ENCODE results near the gene DCAF8.

DCAF8 gene

DNA sequence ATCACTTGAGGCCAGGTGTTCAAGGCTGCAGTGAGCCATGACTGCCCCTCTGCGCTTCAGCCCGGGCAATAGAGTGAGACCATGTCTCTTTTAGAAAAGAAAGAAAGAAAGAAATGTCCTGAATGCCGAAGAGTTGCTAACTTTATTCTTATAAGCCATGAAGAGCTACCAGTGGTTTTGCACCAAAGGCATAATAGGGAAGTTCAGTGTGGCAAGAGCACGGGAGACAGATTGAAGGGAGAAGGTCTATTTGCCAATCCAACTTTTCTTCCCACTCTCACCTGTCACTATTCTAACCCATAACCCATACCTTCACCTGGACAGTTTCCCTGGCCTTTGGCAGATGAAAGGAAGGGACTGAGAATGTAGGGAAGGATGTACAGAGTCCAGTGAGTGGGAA is 61.6 kb downstream of the DCAF8 start:
- DNase-seq: no peak

DNA sequence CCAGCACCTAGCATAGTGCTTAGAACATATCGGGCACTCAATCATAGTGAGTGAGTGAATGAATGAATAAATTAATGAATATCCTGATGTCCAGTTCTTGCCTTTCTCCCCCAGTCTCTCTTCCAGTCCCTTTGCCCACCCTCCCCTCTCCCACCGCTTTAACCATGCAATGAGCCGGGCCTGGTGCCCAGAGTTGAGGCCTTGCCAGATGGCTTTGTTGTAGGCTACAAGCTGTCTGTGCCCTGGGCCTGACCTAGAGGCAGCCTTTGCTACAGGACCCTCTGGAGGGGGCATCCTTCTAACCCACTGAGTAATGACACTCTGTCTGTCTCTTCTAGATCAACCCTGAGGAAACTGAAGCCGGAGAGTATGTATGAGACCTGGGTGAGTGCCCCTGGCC is 65.1 kb downstream of the DCAF8 start:
- no peak for DNase-seq

GRCh38 chr1:160196143-160196542 is 66.2 kb downstream of the DCAF8 start:
- DNase-seq: no peak

GRCh38 chr1:160194737-160195059 is 67.7 kb downstream of the DCAF8 start:
- DNase-seq: no peak

DNA sequence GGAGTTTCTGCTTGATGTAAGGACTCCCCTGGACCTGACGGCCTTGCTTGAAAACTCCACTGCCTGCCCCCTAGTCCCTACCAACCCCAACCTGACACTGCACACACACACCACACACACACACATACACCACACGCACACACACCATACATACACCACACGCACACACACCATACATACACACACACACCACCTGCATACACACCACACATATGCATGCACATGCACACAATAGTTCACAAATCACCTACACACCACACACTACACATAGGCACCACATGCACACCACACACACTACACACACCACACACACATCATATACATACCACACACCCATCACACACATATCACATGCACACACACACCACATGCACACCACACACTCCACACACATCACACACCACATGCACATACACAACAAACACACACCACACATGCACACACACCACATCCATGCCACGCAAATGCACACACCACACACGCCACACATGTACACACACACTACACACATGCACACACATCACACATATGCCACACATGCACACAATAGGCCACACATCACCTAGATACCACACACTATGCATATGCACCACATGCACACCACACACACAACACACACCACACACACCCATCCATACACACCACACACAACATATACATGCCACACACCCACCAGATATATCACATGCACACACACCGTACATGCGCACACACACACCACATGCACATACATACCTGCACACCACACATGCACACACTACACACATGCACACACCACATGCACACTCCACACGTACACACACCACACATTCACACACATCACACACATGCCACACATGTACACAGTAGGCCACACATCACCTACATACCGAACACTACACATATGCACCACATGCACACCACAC is 68.3 kb downstream of the DCAF8 start:
- DNase-seq: no peak

DNA sequence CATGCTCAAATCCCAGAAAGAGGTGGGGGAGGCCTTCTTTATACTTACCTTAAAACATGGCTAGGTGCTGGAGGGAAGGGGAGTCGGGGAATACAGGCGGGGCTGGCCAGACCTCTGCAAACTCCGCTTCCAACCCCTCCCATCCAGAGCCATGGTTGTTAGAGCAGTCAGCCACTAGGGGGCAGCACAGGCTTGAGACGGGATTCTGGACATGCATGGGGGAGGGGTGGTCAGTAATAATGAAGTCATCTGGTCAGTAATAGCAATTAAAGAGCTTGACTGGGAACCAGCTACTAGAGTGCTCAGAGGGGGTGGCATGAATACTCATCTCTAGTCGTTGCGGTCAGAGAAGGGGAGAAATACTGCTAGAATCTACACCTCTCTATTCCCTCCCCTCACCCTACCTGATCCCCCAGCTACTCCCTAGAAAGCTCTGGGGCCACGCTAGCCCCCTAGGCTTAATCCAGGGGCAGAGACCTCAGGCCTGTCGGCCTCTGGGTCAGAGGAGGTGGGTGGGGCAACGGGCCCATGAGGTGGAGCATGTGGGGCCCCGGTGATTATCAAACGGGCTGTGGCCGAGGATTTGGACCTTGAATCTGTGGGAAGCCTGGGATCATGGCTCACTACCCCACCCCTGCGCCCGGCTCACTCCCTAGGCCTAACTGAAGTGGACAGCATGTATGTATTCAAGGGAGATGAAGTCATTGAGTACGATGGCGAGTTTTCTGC is 69.1 kb downstream of the DCAF8 start:
- peak; percentile 58 for DNase-seq

- DNase-seq: no peak
Measured at GRCh38 chr1:160192234-160192633, 70.1 kb downstream of the DCAF8 start.

- no peak for DNase-seq
Measured at GRCh38 chr1:160191756-160192155, 70.6 kb downstream of the DCAF8 start.

GRCh38 chr1:160189649-160190625 is 72.4 kb downstream of the DCAF8 start, which contains the start of gene CASQ1:
Gene CASQ1, plus strand, starts transcription at chr1:160190575. Its CDS starts 177 bp downstream, at chr1:160190752.
- no peak for DNase-seq

- no peak for DNase-seq
Measured at GRCh38 chr1:160188341-160188740, 74.0 kb downstream of the DCAF8 start.

- DNase-seq: no peak
Measured at GRCh38 chr1:160187407-160187806, 74.9 kb downstream of the DCAF8 start.

DNA sequence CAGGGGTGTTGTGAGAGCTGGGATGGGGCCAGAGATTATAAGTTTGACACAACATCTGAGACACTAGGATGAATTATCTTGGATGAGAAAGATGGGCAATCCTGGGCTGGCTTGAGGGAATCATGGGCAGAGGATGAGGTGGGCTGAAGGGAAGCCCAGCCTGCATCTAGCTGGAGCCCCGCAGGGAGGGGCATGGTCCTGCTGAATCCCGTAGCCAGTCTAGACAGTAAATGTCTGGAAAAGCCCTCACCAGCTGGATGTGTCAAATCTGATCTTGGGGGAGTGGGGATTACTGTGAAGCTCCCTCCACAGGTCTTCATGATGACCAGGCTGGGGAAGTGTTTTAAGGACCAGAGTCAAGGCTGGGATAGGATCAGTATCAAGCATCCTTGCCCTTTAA is 75.6 kb downstream of the DCAF8 start:
- no peak for DNase-seq

- no peak for DNase-seq
Measured at GRCh38 chr1:160186246-160186645, 76.1 kb downstream of the DCAF8 start.

- DNase-seq: no peak
Measured at GRCh38 chr1:160179336-160179735, 83.0 kb downstream of the DCAF8 start.

GRCh38 chr1:160178731-160179130 is 83.6 kb downstream of the DCAF8 start:
- no peak for DNase-seq

DNA sequence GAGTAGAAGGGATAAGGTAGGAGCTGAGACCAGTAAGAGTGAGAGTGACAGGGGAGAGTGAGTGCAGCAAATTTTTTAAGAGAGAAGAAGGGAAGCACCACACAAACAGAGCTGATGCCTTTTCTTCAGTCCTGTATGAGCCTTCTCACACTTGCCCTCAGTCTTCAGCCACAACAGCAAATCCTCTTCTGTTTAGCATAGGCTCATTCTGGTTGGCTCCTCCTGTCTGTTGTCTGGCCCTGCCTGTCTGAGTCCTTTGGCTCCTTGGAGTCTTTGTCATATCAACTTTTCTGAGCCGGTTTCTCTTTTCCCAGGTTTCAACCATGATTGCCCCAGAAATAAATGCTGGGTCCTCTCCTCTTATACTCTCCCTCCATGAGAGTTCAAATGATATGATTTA is 84.7 kb downstream of the DCAF8 start:
- DNase-seq: no peak

GRCh38 chr1:160177231-160177630 is 85.1 kb downstream of the DCAF8 start:
- no peak for DNase-seq

GRCh38 chr1:160171980-160172379 is 90.4 kb downstream of the DCAF8 start:
- no peak for DNase-seq

GRCh38 chr1:160171354-160171753 is 91.0 kb downstream of the DCAF8 start:
- DNase-seq: no peak

- no peak for DNase-seq
Measured at GRCh38 chr1:160169553-160170399, 92.6 kb downstream of the DCAF8 start.

DNA sequence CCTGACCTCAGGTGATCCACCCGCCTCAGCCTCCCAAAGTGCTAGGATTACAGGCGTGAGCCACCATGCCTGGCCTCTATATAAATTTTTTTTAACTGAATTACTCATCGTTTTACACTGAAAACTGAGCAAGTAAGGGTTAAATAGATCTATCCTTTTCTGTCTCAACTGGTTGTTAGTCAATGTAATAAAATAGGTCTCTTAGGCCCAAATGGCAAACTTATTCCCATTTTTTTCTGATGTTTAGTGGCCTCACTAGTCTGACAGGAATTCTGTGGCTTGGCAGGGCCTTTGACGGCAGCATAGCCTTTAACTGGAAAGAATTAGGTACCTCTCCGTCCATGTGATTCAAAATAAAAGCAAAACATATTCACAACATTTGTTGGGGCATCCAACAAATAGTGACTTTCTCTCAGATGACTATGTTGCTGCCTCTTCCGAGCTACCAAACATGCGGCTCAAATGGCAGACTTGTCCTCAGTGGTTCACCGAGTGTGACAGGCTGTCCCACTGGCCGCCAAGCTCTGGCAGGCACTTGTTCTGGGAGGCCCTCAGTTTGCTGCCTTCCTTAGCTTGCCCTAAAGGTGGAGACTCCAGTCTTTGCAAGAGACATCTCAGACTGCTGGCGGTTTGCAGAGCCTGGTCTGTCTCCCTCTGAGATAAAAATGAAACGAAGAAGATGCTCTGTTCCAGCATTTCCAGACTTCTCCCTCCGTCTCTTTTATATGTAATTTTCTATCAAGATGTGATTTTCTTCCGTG is 93.6 kb downstream of the DCAF8 start:
- DNase-seq: no peak
